Measurements from ENCODE around the gene ULK4.
"Not testable (repeated sequence)": the region's sequence is repeated elsewhere in the genome, so short reads cannot be mapped to it uniquely, and the experiment has no call there.

Gene ULK4

GRCh38 chr3:41572092-41572491, 389.8 kb downstream of the ULK4 start:
- DNase-seq: no peak

- no peak for DNase-seq
These were observed 392.1 kb downstream of the ULK4 start for GRCh38 chr3:41569632-41570305.

GRCh38 chr3:41565948-41566514, 395.9 kb downstream of the ULK4 start:
- DNase-seq: no peak

GRCh38 chr3:41565003-41565402, 396.9 kb downstream of the ULK4 start:
- DNase-seq: no peak

- DNase-seq: not testable (repeated sequence)
These were observed 405.7 kb downstream of the ULK4 start for GRCh38 chr3:41556245-41556644.

GRCh38 chr3:41532976-41533375, 428.9 kb downstream of the ULK4 start:
- no peak for DNase-seq

GRCh38 chr3:41526995-41527573, 434.8 kb downstream of the ULK4 start:
- DNase-seq: no peak

- no peak for DNase-seq
These were observed 436.4 kb downstream of the ULK4 start for GRCh38 chr3:41525303-41526064.

GRCh38 chr3:41523897-41524296, 438.0 kb downstream of the ULK4 start:
- DNase-seq: no peak

GRCh38 chr3:41522612-41523011, 439.3 kb downstream of the ULK4 start:
- DNase-seq: no peak

GRCh38 chr3:41521010-41521655, 440.8 kb downstream of the ULK4 start:
- DNase-seq: no peak

- DNase-seq: no peak
These were observed 442.2 kb downstream of the ULK4 start for GRCh38 chr3:41519746-41520145.

- DNase-seq: peak; percentile 2
These were observed 443.3 kb downstream of the ULK4 start for GRCh38 chr3:41518626-41519025.

GRCh38 chr3:41508063-41508696, 453.7 kb downstream of the ULK4 start:
- DNase-seq: no peak

- no peak for DNase-seq
These were observed 454.4 kb downstream of the ULK4 start for GRCh38 chr3:41507336-41508062.

- DNase-seq: no peak
These were observed 457.8 kb downstream of the ULK4 start for GRCh38 chr3:41503998-41504623.

- DNase-seq: no peak
These were observed 459.4 kb downstream of the ULK4 start for GRCh38 chr3:41502481-41502880.

- DNase-seq: no peak
These were observed 459.9 kb downstream of the ULK4 start for GRCh38 chr3:41502023-41502422.

GRCh38 chr3:41498847-41499246, 463.1 kb downstream of the ULK4 start:
- DNase-seq: no peak

GRCh38 chr3:41490360-41490759, 471.5 kb downstream of the ULK4 start:
- no peak for DNase-seq

- no peak for DNase-seq
These were observed 472.7 kb downstream of the ULK4 start for GRCh38 chr3:41489231-41489630.
